Measurements from ENCODE around the gene PLEKHA1.
A peak's percentile ranks its signal among the peaks of the same experiment; 100 is the strongest.

Gene PLEKHA1

GRCh38 chr10:122347170-122347841 lies 27.2 kb upstream of the PLEKHA1 start:
- DNase-seq: no peak

DNA sequence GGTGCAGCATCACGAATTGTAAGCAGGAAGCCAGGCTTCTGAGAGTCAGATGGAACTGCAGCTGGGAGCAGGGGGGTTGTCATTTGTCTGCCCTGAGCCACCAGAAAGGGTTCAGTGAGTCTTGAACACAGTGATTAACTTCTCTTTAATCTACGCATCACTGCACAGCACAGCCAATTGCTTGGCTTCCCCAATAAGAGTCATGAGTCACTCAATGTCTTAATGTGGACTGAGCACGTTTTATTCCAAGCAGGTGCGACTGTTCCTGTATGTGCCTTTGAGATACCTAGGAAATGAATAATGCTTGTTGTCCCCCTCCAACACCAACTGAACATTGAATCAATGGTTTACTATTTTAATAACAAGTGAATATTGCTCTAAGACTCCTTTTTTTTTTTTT lies 26.0 kb upstream of the PLEKHA1 start:
- DNase-seq: no peak

- DNase-seq: no peak
Observed at GRCh38 chr10:122348935-122349361, 25.6 kb upstream of the PLEKHA1 start.

- no peak for DNase-seq
Observed at GRCh38 chr10:122349758-122350369, 24.6 kb upstream of the PLEKHA1 start.

GRCh38 chr10:122350893-122351292 lies 23.6 kb upstream of the PLEKHA1 start:
- DNase-seq: no peak

GRCh38 chr10:122352817-122353525 lies 21.5 kb upstream of the PLEKHA1 start:
- no peak for DNase-seq

GRCh38 chr10:122354383-122354782 lies 20.1 kb upstream of the PLEKHA1 start:
- no peak for DNase-seq

GRCh38 chr10:122357685-122358084 lies 16.8 kb upstream of the PLEKHA1 start:
- DNase-seq: no peak

- DNase-seq: no peak
Observed at GRCh38 chr10:122359621-122360020, 14.9 kb upstream of the PLEKHA1 start.

DNA sequence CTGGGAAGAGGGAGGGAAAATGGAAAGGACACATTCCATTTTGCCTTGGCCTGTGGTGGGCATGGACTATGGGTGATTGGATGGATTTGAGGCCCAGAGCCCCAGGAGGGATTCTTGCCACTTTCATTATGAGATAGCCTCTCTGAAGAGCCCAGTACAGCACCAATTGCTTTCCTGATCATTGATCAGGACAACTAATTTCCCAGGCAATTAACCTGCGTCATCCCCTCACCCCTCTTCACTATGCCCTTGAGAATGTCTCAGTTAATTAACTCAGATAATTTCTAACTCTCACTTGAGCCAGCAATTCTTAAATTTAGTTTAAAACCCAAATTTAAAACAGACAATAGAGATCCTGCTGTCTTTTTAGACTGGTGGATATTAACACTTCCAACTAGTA lies 13.5 kb upstream of the PLEKHA1 start:
- DNase-seq: no peak

- no peak for DNase-seq
Observed at GRCh38 chr10:122362031-122362592, 12.4 kb upstream of the PLEKHA1 start.

DNA sequence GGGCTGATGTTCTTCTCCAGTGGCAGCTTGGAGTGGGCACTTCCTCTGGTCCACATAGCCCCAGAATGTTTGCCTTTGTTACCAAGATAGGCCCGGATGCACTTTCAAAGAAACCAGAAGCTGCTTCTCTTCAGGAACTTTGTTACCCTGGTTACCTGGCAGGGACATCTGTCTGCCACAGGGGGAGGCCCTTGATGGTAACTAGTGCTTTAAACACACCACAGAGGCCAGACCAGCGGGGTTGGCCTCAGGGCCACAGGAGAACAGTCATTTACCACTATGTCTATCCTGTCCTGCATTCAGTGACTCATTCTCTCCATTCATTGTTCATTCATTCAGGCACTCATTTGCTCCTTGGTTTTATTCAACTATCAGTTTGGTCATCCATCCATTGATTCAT lies 11.9 kb upstream of the PLEKHA1 start:
- DNase-seq: no peak

GRCh38 chr10:122363311-122363710 lies 11.2 kb upstream of the PLEKHA1 start:
- DNase-seq: no peak

DNA sequence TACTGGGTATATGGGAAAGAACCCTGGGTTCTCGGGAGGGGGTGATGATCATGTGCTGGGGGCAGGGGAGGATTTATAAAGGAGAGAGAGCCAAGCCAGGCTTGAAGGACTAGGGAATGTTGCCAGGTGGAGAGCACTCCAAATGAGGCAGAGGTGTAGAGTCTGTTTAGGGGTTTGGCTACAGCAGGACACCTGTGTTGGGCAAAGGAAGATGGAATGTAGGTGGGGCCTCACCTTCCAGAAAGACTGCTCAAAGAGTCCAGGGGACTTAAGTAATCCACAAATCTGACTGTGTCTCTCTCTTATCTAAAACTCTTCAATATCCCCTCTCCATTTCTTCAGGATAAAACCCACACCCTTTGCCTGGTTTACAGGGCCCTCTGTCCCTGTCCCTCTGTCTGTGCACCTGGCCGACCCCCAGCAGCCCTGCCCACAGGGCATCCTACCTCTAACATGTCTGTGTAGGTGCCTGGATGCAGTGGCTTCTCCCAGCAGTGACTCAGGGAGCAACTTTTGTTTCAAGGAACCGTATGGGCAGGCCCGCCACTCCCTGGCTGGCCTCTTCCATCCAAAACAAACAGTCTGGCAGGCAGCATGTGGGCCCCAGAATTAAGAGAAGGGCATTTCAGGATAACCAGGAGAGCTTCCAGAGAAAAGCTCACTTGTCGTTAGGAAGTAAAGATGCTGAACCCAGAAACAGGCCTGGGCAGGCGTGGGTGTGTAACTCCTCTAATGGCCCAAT lies 10.6 kb upstream of the PLEKHA1 start:
- DNase-seq: no peak

- no peak for DNase-seq
Observed at GRCh38 chr10:122368502-122369254, 5.8 kb upstream of the PLEKHA1 start.

- no peak for DNase-seq
Observed at GRCh38 chr10:122373108-122373507, 1.4 kb upstream of the PLEKHA1 start.

DNA sequence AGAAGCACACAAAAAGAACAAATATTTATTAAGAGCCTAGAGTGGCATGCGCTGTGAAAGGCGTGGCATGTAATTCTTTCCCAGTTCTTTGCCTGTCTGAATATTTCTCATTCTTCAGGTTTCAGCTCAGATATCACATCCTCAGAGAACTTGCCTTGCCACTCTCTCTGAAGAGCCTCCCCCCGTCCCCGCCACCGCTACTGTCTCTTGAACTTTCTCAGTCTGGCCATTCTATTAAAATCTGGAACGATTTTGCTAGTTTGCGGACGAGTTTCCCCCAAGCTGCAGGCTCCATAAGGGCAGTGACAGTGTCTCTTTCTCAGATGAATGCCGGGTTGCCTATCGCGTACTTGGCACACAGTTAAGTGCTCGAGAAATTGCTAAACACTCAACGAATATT lies 787 bp upstream of the PLEKHA1 start:
- peak; percentile 41 for DNase-seq

DNA sequence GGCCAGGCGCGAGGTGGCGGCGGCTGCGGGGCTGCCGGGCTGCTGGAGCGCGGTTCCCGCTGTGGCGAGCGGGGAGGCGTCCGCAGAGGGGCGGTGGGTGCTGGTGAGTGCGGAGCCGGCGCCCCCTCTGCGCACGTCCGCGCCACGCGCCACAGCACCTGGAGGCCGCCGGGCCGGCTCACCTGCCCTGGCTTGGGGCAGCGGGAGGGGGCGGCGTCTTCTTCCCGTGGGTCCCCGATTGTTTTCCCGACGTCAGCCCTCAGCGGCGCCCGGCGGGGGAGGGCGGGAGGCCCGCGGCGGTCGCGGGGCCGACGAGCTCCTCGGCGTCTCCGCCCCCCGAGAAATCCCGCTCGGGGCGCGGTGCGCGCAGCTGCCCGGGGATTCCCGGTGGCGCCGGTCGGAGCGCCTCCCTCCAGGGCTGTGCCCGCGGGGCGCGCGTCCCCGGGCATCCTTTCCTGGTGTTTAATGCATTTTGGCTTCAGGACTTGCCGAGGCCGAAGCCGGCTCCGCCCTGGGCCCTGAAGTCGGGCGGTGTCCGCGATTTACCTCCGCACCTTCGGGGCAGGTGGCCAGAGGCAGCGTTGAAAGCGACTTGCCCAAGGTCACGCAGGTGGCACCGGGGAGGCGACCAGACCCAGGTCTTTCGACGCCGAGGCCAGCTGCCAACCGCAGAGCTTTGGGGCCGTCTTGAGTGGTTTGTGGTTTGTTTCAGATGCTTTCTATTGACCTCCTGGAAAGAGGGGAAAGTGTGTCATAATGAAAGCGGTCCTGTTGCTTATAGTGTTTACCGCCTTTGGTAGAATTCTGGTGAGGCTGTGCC lies 561 bp downstream of the PLEKHA1 start:
- peak; percentile 71 for DNase-seq

DNA sequence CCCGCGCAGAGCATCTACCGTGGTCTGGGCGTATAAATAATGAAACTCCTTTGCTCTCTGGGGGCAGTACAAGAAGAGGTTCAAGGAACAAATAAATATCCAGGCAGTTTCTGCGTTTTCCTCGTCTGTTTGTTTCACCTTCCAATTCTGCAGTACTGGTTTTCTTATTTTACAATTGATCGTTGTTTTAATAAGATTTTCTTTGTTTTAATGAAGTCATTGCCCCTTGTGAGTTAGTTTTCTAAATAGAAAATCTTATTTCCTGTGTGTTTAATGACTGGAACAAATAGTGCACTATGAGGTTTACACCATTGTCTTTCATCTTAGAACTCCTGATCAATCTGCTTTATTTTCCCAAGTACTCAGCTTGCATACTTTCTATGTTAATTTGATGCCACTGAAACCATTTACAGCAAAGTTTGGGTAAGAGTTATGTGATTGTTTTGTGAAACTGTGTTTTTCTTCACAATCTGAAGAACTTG lies 1.2 kb downstream of the PLEKHA1 start:
- no peak for DNase-seq

DNA sequence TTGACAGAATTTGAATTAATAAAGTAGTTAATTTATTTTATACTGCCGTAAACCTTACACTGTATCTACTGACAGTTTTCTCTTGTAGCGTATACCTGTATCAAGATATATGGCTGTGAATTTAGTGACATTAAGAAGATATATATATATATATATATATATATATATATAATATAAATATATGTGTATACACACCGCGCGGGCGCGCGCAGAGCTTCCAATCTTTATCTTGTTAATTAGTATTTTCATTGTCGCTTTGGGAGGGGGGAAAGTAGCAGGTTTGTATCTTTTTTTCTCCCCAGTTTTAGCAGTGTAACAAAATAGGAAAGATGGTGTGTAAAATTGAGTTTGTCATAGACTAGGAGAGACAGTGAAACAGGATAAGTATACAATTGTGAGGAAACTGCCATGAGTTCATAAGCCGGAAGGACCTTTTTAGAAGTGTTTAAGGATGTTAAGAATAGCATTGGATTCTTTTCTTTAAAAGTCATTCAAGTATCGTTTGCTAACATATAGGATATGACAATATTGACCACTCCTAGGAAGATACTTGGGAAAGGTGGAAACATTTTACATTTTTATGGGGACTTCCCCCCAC lies 2.0 kb downstream of the PLEKHA1 start:
- no peak for DNase-seq

GRCh38 chr10:122379041-122379440 lies 4.5 kb downstream of the PLEKHA1 start:
- no peak for DNase-seq
